ENCODE results near the gene SH3GL3.

The SH3GL3 gene

GRCh38 chr15:83631534-83631933 is 184.4 kb downstream of the SH3GL3 start:
- DNase-seq (ENCODE audit: low read depth, low spot score), result no peak
- Histone ChIP-seq H3K36me3 (ENCODE audit: insufficient read depth, insufficient read length, low read length) (no peaks in the 10 kb centered on the region), H3K4me1 (ENCODE audit: insufficient read depth, insufficient read length) (no peaks in the 10 kb centered on the region), H3K27me3 (ENCODE audit: insufficient read depth, insufficient read length) (no peaks in the 10 kb centered on the region), H3K9me3 (ENCODE audit: insufficient read depth, low read length) (peaks cover 15% of the 10 kb centered on the region), H3K4me3 (ENCODE audit: insufficient read length, low read depth) (no peak overlapping the region), H3K9ac (ENCODE audit: insufficient read length, low read depth) (no peak overlapping the region)
- no peak for TF ChIP-seq YY1 (IDR thresholded peaks at IDR 0.05; ENCODE audit: insufficient read depth, insufficient read length)
- no peak for TF ChIP-seq SUZ12 (IDR thresholded peaks at IDR 0.05; ENCODE audit: extremely low read depth, insufficient read depth, insufficient read length)
- TF ChIP-seq ZNF274 (IDR thresholded peaks at IDR 0.05; ENCODE audit: low read depth, low read length), result no peak

GRCh38 chr15:83643201-83643600 is 196.1 kb downstream of the SH3GL3 start:
- no peaks in the 10 kb centered on the region for H3K4me1 ChIP-seq (ENCODE audit: insufficient read depth, insufficient read length)
- TF ChIP-seq ZNF274 (IDR thresholded peaks at IDR 0.05; ENCODE audit: low read depth, low read length), result no peak
- TF ChIP-seq SUZ12 (IDR thresholded peaks at IDR 0.05; ENCODE audit: extremely low read depth, insufficient read depth, insufficient read length), result no peak
- TF ChIP-seq YY1 (IDR thresholded peaks at IDR 0.05; ENCODE audit: insufficient read depth, insufficient read length), result no peak

GRCh38 chr15:83644439-83644838 is 197.3 kb downstream of the SH3GL3 start:
- DNase-seq (ENCODE audit: low read depth, low spot score), result no peak
- Histone ChIP-seq H3K36me3 (ENCODE audit: insufficient read depth, insufficient read length, low read length) (no peaks in the 10 kb centered on the region), H3K4me3 (ENCODE audit: insufficient read length, low read depth) (no peak overlapping the region), H3K27me3 (ENCODE audit: insufficient read depth, insufficient read length) (no peaks in the 10 kb centered on the region), H3K9me3 (ENCODE audit: insufficient read depth, low read length) (no peaks in the 10 kb centered on the region), H3K9ac (ENCODE audit: insufficient read length, low read depth) (no peak overlapping the region), H3K4me1 (ENCODE audit: insufficient read depth, insufficient read length) (no peaks in the 10 kb centered on the region)
- TF ChIP-seq YY1 (IDR thresholded peaks at IDR 0.05; ENCODE audit: insufficient read depth, insufficient read length) (no peak), SUZ12 (IDR thresholded peaks at IDR 0.05; ENCODE audit: extremely low read depth, insufficient read depth, insufficient read length) (no peak), ZNF274 (IDR thresholded peaks at IDR 0.05; ENCODE audit: low read depth, low read length) (no peak)

More at GRCh38 chr15:83643201-83643600, 196.1 kb downstream of the SH3GL3 start:
- H3K9me3 ChIP-seq (ENCODE audit: insufficient read depth, low read length), result no peaks in the 10 kb centered on the region
- no peaks in the 10 kb centered on the region for H3K36me3 ChIP-seq (ENCODE audit: insufficient read depth, insufficient read length, low read length)
- no peak for DNase-seq (ENCODE audit: low read depth, low spot score)
- H3K4me3 ChIP-seq (ENCODE audit: insufficient read length, low read depth), result no peak overlapping the region
- no peak overlapping the region for H3K9ac ChIP-seq (ENCODE audit: insufficient read length, low read depth)
- no peaks in the 10 kb centered on the region for H3K27me3 ChIP-seq (ENCODE audit: insufficient read depth, insufficient read length)

GRCh38 chr15:83650831-83651230 is 203.7 kb downstream of the SH3GL3 start:
- H3K36me3 ChIP-seq (ENCODE audit: insufficient read depth, insufficient read length, low read length), result peaks cover 3% of the 10 kb centered on the region
- H3K27me3 ChIP-seq (ENCODE audit: insufficient read depth, insufficient read length), result peaks cover 33% of the 10 kb centered on the region
- peaks cover 8% of the 10 kb centered on the region for H3K4me1 ChIP-seq (ENCODE audit: insufficient read depth, insufficient read length)
- DNase-seq (ENCODE audit: low read depth, low spot score), result no peak
- H3K9ac ChIP-seq (ENCODE audit: insufficient read length, low read depth), result no peak overlapping the region
- no peak overlapping the region for H3K4me3 ChIP-seq (ENCODE audit: insufficient read length, low read depth)
- H3K9me3 ChIP-seq (ENCODE audit: insufficient read depth, low read length), result no peaks in the 10 kb centered on the region
- TF ChIP-seq SUZ12 (IDR thresholded peaks at IDR 0.05; ENCODE audit: extremely low read depth, insufficient read depth, insufficient read length) (no peak), ZNF274 (IDR thresholded peaks at IDR 0.05; ENCODE audit: low read depth, low read length) (no peak), YY1 (IDR thresholded peaks at IDR 0.05; ENCODE audit: insufficient read depth, insufficient read length) (no peak)

GRCh38 chr15:83651541-83651940 is 204.4 kb downstream of the SH3GL3 start:
- peaks cover 8% of the 10 kb centered on the region for H3K36me3 ChIP-seq (ENCODE audit: insufficient read depth, insufficient read length, low read length)
- H3K4me3 ChIP-seq (ENCODE audit: insufficient read length, low read depth), result no peak overlapping the region
- no peak for DNase-seq (ENCODE audit: low read depth, low spot score)
- peaks cover 34% of the 10 kb centered on the region for H3K27me3 ChIP-seq (ENCODE audit: insufficient read depth, insufficient read length)
- H3K9ac ChIP-seq (ENCODE audit: insufficient read length, low read depth), result no peak overlapping the region
- TF ChIP-seq SUZ12 (IDR thresholded peaks at IDR 0.05; ENCODE audit: extremely low read depth, insufficient read depth, insufficient read length), result no peak
- TF ChIP-seq YY1 (IDR thresholded peaks at IDR 0.05; ENCODE audit: insufficient read depth, insufficient read length), result no peak
- no peak for TF ChIP-seq ZNF274 (IDR thresholded peaks at IDR 0.05; ENCODE audit: low read depth, low read length)
- H3K4me1 ChIP-seq (ENCODE audit: insufficient read depth, insufficient read length), result peaks cover 8% of the 10 kb centered on the region
- no peaks in the 10 kb centered on the region for H3K9me3 ChIP-seq (ENCODE audit: insufficient read depth, low read length)

- peaks cover 34% of the 10 kb centered on the region for H3K27me3 ChIP-seq (ENCODE audit: insufficient read depth, insufficient read length)
- H3K9ac ChIP-seq (ENCODE audit: insufficient read length, low read depth), result peak overlapping the region; percentile 66
- H3K4me1 ChIP-seq (ENCODE audit: insufficient read depth, insufficient read length), result peaks cover 8% of the 10 kb centered on the region
- H3K4me3 ChIP-seq (ENCODE audit: insufficient read length, low read depth), result no peak overlapping the region
- H3K36me3 ChIP-seq (ENCODE audit: insufficient read depth, insufficient read length, low read length), result peaks cover 8% of the 10 kb centered on the region
- TF ChIP-seq YY1 (IDR thresholded peaks at IDR 0.05; ENCODE audit: insufficient read depth, insufficient read length), result no peak
- TF ChIP-seq ZNF274 (IDR thresholded peaks at IDR 0.05; ENCODE audit: low read depth, low read length), result no peak
- no peak for TF ChIP-seq SUZ12 (IDR thresholded peaks at IDR 0.05; ENCODE audit: extremely low read depth, insufficient read depth, insufficient read length)
- no peak for DNase-seq (ENCODE audit: low read depth, low spot score)
- no peaks in the 10 kb centered on the region for H3K9me3 ChIP-seq (ENCODE audit: insufficient read depth, low read length)
These were observed 205.6 kb downstream of the SH3GL3 start for GRCh38 chr15:83652626-83653204.

GRCh38 chr15:83653288-83653638 is 206.1 kb downstream of the SH3GL3 start:
- Histone ChIP-seq H3K4me3 (ENCODE audit: insufficient read length, low read depth) (peak overlapping the region; percentile 36), H3K27me3 (ENCODE audit: insufficient read depth, insufficient read length) (peaks cover 34% of the 10 kb centered on the region), H3K9me3 (ENCODE audit: insufficient read depth, low read length) (no peaks in the 10 kb centered on the region), H3K9ac (ENCODE audit: insufficient read length, low read depth) (peak overlapping the region; percentile 66), H3K4me1 (ENCODE audit: insufficient read depth, insufficient read length) (peaks cover 8% of the 10 kb centered on the region), H3K36me3 (ENCODE audit: insufficient read depth, insufficient read length, low read length) (peaks cover 8% of the 10 kb centered on the region)
- no peak for TF ChIP-seq YY1 (IDR thresholded peaks at IDR 0.05; ENCODE audit: insufficient read depth, insufficient read length)
- no peak for TF ChIP-seq SUZ12 (IDR thresholded peaks at IDR 0.05; ENCODE audit: extremely low read depth, insufficient read depth, insufficient read length)
- no peak for TF ChIP-seq ZNF274 (IDR thresholded peaks at IDR 0.05; ENCODE audit: low read depth, low read length)
- no peak for DNase-seq (ENCODE audit: low read depth, low spot score)

Measured in NT2/D1 (cell line).